ENCODE results near the gene GLE1.
"Not testable (repeated sequence)": the region's sequence is repeated elsewhere in the genome, so short reads cannot be mapped to it uniquely, and the experiment has no call there.

Gene GLE1

GRCh38 chr9:128552744-128553440 lies 48.4 kb downstream of the GLE1 start:
- peak; percentile 39 for DNase-seq

DNA sequence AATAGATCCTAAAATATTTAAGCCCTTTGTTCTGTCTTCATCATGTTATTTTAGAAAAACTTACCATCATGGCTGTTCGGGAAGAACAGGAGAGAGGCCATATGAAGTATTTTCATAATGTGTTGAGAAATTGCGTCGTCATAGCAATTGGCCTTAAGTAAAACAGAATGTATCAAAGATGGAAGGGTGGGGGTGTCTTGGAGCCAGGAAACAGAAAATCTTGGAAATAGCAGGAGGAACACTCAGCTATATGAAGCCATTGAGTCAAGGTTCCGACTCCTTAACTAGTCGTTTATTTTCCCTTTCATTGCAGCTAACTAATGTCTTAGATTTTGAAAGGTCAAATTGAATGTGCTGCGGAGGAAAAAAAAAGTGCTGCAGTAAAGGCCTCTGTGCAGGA lies 49.2 kb downstream of the GLE1 start:
- no peak for DNase-seq

DNA sequence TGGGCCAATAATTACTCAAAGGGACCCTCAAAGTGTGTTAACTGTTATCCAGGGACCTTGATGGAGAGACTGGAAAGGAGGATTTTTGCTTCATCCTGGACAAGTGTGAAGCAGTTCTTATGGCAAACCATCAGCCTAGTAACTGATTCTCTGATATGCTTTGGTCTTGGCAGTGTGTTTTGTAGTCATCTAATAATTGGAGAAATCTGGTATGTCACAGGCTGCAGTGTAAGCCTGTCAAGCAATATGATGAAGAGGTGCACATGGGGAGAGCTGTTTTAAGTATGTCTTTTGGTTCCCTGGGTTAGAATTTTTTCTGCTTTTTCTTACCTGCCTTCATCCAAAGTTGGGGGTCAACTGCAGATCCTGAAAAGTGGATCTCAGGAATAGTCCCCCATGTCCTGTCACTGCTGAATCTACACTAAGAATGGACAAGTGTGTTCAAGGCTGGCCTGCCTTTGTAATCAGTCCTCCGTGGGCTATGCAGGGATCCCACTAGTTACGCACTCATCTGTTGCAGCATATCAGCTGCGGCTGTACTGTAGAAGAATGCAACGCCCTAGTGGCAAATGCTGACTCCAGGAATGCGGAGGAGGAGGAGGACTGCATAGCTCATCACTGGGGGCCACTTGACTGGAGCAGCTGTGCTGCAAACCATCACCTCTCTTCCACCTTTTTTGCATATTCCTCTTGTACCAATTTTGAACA lies 49.8 kb downstream of the GLE1 start:
- DNase-seq, result no peak

- no peak for DNase-seq
Measured at GRCh38 chr9:128555180-128555721, 50.7 kb downstream of the GLE1 start.

GRCh38 chr9:128556276-128556675 lies 51.8 kb downstream of the GLE1 start:
- no peak for DNase-seq

- DNase-seq, result no peak
Measured at GRCh38 chr9:128556926-128557634, 52.6 kb downstream of the GLE1 start.

GRCh38 chr9:128558431-128559310 lies 54.2 kb downstream of the GLE1 start:
- DNase-seq, result peak; percentile 73

- DNase-seq, result no peak
Measured at GRCh38 chr9:128565578-128565977, 61.1 kb downstream of the GLE1 start.

GRCh38 chr9:128568470-128569078 lies 64.1 kb downstream of the GLE1 start:
- DNase-seq, result no peak

- DNase-seq, result no peak
Measured at GRCh38 chr9:128575469-128575868, 71.0 kb downstream of the GLE1 start.

- DNase-seq, result no peak
Measured at GRCh38 chr9:128575916-128576315, 71.4 kb downstream of the GLE1 start.

DNA sequence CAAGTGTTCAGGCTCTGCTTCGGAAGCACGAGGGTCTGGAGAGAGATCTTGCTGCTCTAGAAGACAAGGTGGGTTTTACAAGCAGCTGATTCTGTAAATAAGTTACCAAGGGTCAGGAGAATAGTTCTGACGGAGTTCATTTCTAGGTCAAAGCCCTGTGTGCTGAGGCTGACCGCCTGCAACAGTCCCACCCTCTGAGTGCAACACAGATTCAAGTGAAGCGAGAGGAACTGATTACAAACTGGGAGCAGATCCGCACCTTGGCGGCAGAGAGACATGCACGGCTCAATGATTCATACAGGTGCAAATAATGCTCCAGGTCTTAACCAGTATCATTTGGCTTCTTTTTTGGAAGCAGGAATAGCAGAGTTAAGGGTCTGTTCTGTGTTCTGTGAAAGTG lies 72.7 kb downstream of the GLE1 start:
- DNase-seq, result no peak

DNA sequence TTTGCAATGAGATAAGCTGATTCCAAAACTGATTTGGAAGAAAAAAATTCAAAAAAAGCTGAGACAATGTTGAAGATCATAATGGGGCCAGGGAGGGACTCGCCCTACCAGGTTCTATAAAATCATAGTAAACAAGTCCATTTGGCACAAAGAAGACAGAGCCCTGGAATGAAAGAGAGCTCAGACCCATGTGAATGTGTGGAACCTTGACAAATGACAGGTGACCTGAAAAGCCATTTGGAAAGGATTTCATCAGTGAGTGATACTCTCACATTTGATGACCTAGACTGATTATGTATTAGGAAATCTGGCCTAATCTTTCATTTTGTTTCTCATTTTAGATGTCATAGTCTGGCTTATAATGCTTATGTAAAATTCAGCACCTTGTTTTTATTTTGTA lies 74.7 kb downstream of the GLE1 start:
- no peak for DNase-seq

DNA sequence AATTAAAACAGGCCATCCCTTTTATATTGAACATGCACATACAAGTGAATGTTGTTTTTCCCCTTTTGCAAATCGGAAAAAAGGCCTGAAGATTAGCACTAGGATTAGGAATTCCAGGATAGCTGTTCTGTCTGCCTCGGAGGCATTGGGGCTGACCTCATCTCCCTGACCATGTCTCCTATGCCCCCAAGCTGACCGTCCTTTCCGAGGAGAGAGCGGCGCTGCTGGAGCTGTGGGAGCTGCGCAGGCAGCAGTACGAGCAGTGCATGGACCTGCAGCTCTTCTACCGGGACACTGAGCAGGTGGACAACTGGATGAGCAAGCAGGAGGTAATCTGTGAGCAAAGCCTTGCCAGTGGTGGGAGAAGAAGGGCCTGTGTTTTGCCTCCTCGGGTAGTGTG lies 76.2 kb downstream of the GLE1 start:
- DNase-seq, result no peak

GRCh38 chr9:128585155-128585554 lies 80.6 kb downstream of the GLE1 start:
- DNase-seq, result not testable (repeated sequence)

GRCh38 chr9:128586934-128587333 lies 82.4 kb downstream of the GLE1 start:
- DNase-seq, result not testable (repeated sequence)

DNA sequence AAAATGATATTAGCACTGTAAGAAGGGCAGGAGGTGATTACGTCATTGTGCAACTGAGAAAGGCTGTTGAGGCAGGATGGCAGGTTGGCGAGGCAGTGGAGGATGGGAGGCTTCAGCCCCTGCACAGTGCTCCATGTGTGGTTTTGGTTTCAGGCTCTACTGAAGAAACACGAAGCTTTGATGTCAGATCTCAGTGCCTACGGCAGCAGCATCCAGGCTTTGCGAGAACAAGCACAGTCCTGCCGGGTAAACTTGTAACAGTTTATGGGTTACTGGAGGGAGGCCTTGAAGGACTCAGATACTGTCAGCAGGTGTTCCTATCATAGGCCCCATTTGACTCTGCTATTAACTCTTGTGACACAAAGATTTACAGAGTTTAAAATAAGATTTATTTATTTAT lies 82.9 kb downstream of the GLE1 start:
- no peak for DNase-seq

DNA sequence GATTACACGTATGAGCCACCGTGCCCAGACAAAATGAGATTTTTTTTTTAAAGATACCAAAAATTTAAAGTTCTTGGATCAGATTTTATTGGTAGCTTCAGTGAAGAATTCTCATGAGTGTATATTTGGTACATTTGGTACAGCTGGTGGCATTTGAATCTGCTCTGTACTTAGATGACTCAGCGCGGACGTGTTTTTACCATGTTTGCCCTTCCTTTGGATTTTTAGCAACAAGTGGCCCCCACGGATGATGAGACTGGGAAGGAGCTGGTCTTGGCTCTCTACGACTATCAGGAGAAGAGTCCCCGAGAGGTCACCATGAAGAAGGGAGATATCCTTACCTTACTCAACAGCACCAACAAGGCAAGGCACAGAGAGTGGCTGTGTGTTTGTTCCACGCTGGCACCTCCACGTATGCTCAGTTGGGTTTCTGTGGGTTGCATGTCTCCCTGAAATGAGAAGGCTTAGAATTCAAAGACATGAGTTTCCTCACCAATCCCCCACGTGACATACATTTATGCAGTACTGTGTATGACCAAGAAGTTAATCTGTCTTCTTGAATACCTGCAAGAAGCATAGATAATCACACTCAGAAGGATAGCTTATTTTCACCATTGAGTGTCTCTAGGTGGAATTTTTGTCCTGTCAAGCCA lies 84.2 kb downstream of the GLE1 start:
- no peak for DNase-seq

All from NCI-H1105 (cell line).